ENCODE data around the gene THRA.

The THRA gene

GRCh38 chr17:40091691-40092397, 29.1 kb downstream of the THRA start:
- TF ChIP-seq GATA3 (IDR thresholded peaks at IDR 0.05; ENCODE audit: low read depth, low read length): no peak
- TF ChIP-seq GATA2 (IDR thresholded peaks at IDR 0.05; ENCODE audit: low read depth, low read length): no peak

- TF ChIP-seq GATA2 (IDR thresholded peaks at IDR 0.05; ENCODE audit: low read depth, low read length) (no peak), GATA3 (IDR thresholded peaks at IDR 0.05; ENCODE audit: low read depth, low read length) (no peak)
These were observed 29.8 kb downstream of the THRA start for GRCh38 chr17:40092581-40092980.

GRCh38 chr17:40093005-40093579, 30.3 kb downstream of the THRA start:
- TF ChIP-seq GATA2 (IDR thresholded peaks at IDR 0.05; ENCODE audit: low read depth, low read length): no peak
- TF ChIP-seq GATA3 (IDR thresholded peaks at IDR 0.05; ENCODE audit: low read depth, low read length): no peak

GRCh38 chr17:40093580-40094201, 30.9 kb downstream of the THRA start:
- TF ChIP-seq GATA2 (IDR thresholded peaks at IDR 0.05; ENCODE audit: low read depth, low read length) (no peak), GATA3 (IDR thresholded peaks at IDR 0.05; ENCODE audit: low read depth, low read length) (no peak)

GRCh38 chr17:40094874-40095273, 32.1 kb downstream of the THRA start:
- TF ChIP-seq GATA2 (IDR thresholded peaks at IDR 0.05; ENCODE audit: low read depth, low read length) (no peak), GATA3 (IDR thresholded peaks at IDR 0.05; ENCODE audit: low read depth, low read length) (no peak)

GRCh38 chr17:40095351-40095943, 32.7 kb downstream of the THRA start:
- no peak for TF ChIP-seq GATA2 (IDR thresholded peaks at IDR 0.05; ENCODE audit: low read depth, low read length)
- no peak for TF ChIP-seq GATA3 (IDR thresholded peaks at IDR 0.05; ENCODE audit: low read depth, low read length)

- TF ChIP-seq GATA3 (IDR thresholded peaks at IDR 0.05; ENCODE audit: low read depth, low read length): no peak
- TF ChIP-seq GATA2 (IDR thresholded peaks at IDR 0.05; ENCODE audit: low read depth, low read length): no peak
These were observed 33.4 kb downstream of the THRA start for GRCh38 chr17:40095944-40096791.

- TF ChIP-seq GATA3 (IDR thresholded peaks at IDR 0.05; ENCODE audit: low read depth, low read length): no peak
- TF ChIP-seq GATA2 (IDR thresholded peaks at IDR 0.05; ENCODE audit: low read depth, low read length): no peak
These were observed 34.3 kb downstream of the THRA start for GRCh38 chr17:40097087-40097486.

- TF ChIP-seq GATA3 (IDR thresholded peaks at IDR 0.05; ENCODE audit: low read depth, low read length): no peak
- TF ChIP-seq GATA2 (IDR thresholded peaks at IDR 0.05; ENCODE audit: low read depth, low read length): no peak
These were observed 35.4 kb downstream of the THRA start for GRCh38 chr17:40097931-40098845.

GRCh38 chr17:40098846-40099618, 36.3 kb downstream of the THRA start:
- TF ChIP-seq GATA3 (IDR thresholded peaks at IDR 0.05; ENCODE audit: low read depth, low read length) (no peak), GATA2 (IDR thresholded peaks at IDR 0.05; ENCODE audit: low read depth, low read length) (no peak)

- no peak for TF ChIP-seq GATA2 (IDR thresholded peaks at IDR 0.05; ENCODE audit: low read depth, low read length)
- TF ChIP-seq GATA3 (IDR thresholded peaks at IDR 0.05; ENCODE audit: low read depth, low read length): no peak
These were observed 37.1 kb downstream of the THRA start for GRCh38 chr17:40099619-40100418.

- TF ChIP-seq GATA3 (IDR thresholded peaks at IDR 0.05; ENCODE audit: low read depth, low read length) (no peak), GATA2 (IDR thresholded peaks at IDR 0.05; ENCODE audit: low read depth, low read length) (no peak)
These were observed 37.6 kb downstream of the THRA start, which contains the start of gene NR1D1 for GRCh38 chr17:40100419-40100668. TSS of gene NR1D1 (minus strand) at chr17:40100589. CDS start at chr17:40100094, 495 bp downstream.
